T-helper 1 cell treated with Interleukin-12 subunit alpha and Interleukin-12 subunit beta and Interleukin-4 antibody, amounts not matched to agents 30 μg/mL and 1 μg/mL, for 36 hours (primary cell): ENCODE data around the gene CDCA7.
"Not testable (repeated sequence)": the region's sequence is repeated elsewhere in the genome, so short reads cannot be mapped to it uniquely, and the experiment has no call there.

Source experiments
- H3K27ac Mint-ChIP-seq: one replicate; pipeline ENCODE4 v1.8.0; 2021; ENCODE audit warnings: mild to moderate bottlenecking, mixed read lengths
- H3K27me3 Mint-ChIP-seq: one replicate; pipeline ENCODE4 v1.8.0; 2021; ENCODE audit warnings: low read depth, mixed read lengths
- H3K36me3 Mint-ChIP-seq: one replicate; pipeline ENCODE4 v1.8.0; 2021; ENCODE audit warnings: low read depth, mixed read lengths
- H3K4me1 Mint-ChIP-seq: one replicate; pipeline ENCODE4 v1.8.0; 2021; ENCODE audit warnings: low read depth, mixed read lengths
- H3K4me3 Mint-ChIP-seq: one replicate; pipeline ENCODE4 v1.8.0; 2021; ENCODE audit warnings: mild to moderate bottlenecking, moderate library complexity, mixed read lengths
- H3K9me3 Mint-ChIP-seq: one replicate; pipeline ENCODE4 v1.8.0; 2021; ENCODE audit warnings: mixed read lengths

CDCA7 gene

GRCh38 chr2:173404841-173405750 lies 50.4 kb downstream of the CDCA7 start:
- peaks cover 54% of the 10 kb centered on the region for H3K27me3 Mint-ChIP-seq
- H3K9me3 Mint-ChIP-seq: no peaks in the 10 kb centered on the region
- peaks cover 6% of the 10 kb centered on the region for H3K4me1 Mint-ChIP-seq
- H3K27ac Mint-ChIP-seq: no peak overlapping the region
- no peak overlapping the region for H3K4me3 Mint-ChIP-seq
- no peaks in the 10 kb centered on the region for H3K36me3 Mint-ChIP-seq

GRCh38 chr2:173407176-173407575 lies 52.5 kb downstream of the CDCA7 start:
- Mint-ChIP-seq H3K36me3 (no peaks in the 10 kb centered on the region), H3K27me3 (peaks cover 40% of the 10 kb centered on the region), H3K27ac (no peak overlapping the region), H3K9me3 (no peaks in the 10 kb centered on the region), H3K4me1 (peaks cover 4% of the 10 kb centered on the region), H3K4me3 (no peak overlapping the region)

GRCh38 chr2:173407646-173408045 lies 53.0 kb downstream of the CDCA7 start:
- no peaks in the 10 kb centered on the region for H3K9me3 Mint-ChIP-seq
- no peaks in the 10 kb centered on the region for H3K36me3 Mint-ChIP-seq
- H3K4me1 Mint-ChIP-seq: no peaks in the 10 kb centered on the region
- H3K27me3 Mint-ChIP-seq: peaks cover 40% of the 10 kb centered on the region
- no peak overlapping the region for H3K27ac Mint-ChIP-seq
- no peak overlapping the region for H3K4me3 Mint-ChIP-seq

GRCh38 chr2:173410579-173410978 lies 55.9 kb downstream of the CDCA7 start:
- Mint-ChIP-seq H3K4me3 (no peak overlapping the region), H3K9me3 (no peaks in the 10 kb centered on the region), H3K4me1 (no peaks in the 10 kb centered on the region), H3K27ac (no peak overlapping the region), H3K27me3 (peaks cover 41% of the 10 kb centered on the region), H3K36me3 (no peaks in the 10 kb centered on the region)

- Mint-ChIP-seq H3K9me3 (no peaks in the 10 kb centered on the region), H3K36me3 (no peaks in the 10 kb centered on the region), H3K27me3 (peaks cover 41% of the 10 kb centered on the region), H3K4me1 (no peaks in the 10 kb centered on the region), H3K4me3 (no peak overlapping the region), H3K27ac (no peak overlapping the region)
Measured at GRCh38 chr2:173412628-173413027, 58.0 kb downstream of the CDCA7 start.

GRCh38 chr2:173414823-173415322 lies 60.2 kb downstream of the CDCA7 start:
- Mint-ChIP-seq H3K36me3 (no peaks in the 10 kb centered on the region), H3K4me1 (no peaks in the 10 kb centered on the region), H3K4me3 (no peak overlapping the region), H3K9me3 (no peaks in the 10 kb centered on the region), H3K27ac (no peak overlapping the region), H3K27me3 (peaks cover 30% of the 10 kb centered on the region)

GRCh38 chr2:173415431-173416381 lies 61.0 kb downstream of the CDCA7 start:
- Mint-ChIP-seq H3K4me1 (no peaks in the 10 kb centered on the region), H3K4me3 (no peak overlapping the region), H3K36me3 (no peaks in the 10 kb centered on the region), H3K27me3 (peaks cover 24% of the 10 kb centered on the region), H3K9me3 (no peaks in the 10 kb centered on the region), H3K27ac (no peak overlapping the region)

GRCh38 chr2:173416415-173417152 lies 61.9 kb downstream of the CDCA7 start:
- not testable (repeated sequence) for H3K4me3 Mint-ChIP-seq, H3K4me1 Mint-ChIP-seq, H3K27ac Mint-ChIP-seq, H3K36me3 Mint-ChIP-seq, H3K9me3 Mint-ChIP-seq
- H3K27me3 Mint-ChIP-seq: peaks cover 33% of the 10 kb centered on the region

- Mint-ChIP-seq H3K36me3 (no peaks in the 10 kb centered on the region), H3K27me3 (peaks cover 33% of the 10 kb centered on the region), H3K9me3 (no peaks in the 10 kb centered on the region), H3K4me1 (no peaks in the 10 kb centered on the region), H3K27ac (no peak overlapping the region), H3K4me3 (no peak overlapping the region)
Measured at GRCh38 chr2:173417341-173417740, 62.7 kb downstream of the CDCA7 start.

GRCh38 chr2:173417802-173418201 lies 63.1 kb downstream of the CDCA7 start:
- peaks cover 28% of the 10 kb centered on the region for H3K27me3 Mint-ChIP-seq

More at GRCh38 chr2:173417802-173418201, 63.1 kb downstream of the CDCA7 start:
- no peak overlapping the region for H3K27ac Mint-ChIP-seq
- H3K4me3 Mint-ChIP-seq: no peak overlapping the region
- no peaks in the 10 kb centered on the region for H3K36me3 Mint-ChIP-seq
- no peaks in the 10 kb centered on the region for H3K4me1 Mint-ChIP-seq
- no peaks in the 10 kb centered on the region for H3K9me3 Mint-ChIP-seq
